Femur (tissue), 1 donor: ENCODE data around the gene FAM162B.
"Not testable (repeated sequence)": the region's sequence is repeated elsewhere in the genome, so short reads cannot be mapped to it uniquely, and the experiment has no call there.

Experiments used
- DNase-seq: peaks from one replicate; pipeline ENCODE4 v3.0.0-alpha.2; 2017

FAM162B gene

DNA sequence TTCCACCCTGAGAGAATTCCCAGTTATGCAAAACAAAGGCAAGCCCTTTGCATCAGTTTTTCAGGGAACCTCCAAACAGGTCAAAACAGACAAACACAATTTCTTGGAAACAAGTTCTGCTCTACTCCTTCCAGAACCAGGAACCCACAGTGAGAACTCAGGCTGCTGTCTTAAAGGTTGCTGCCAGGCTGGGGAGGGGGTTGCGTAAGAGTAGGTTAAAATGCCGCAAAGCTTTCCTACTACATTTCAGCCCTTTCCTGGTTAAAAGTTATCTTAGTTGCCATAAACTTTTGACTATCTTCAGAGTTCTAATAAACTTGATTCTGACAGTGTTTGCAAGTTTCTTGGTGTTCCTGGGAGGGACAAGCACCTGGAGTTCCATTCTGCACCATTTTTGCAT lies 50.8 kb downstream of the FAM162B start:
- no peak for DNase-seq

- no peak for DNase-seq
Measured at GRCh38 chr6:116714296-116714695, 51.2 kb downstream of the FAM162B start.

DNA sequence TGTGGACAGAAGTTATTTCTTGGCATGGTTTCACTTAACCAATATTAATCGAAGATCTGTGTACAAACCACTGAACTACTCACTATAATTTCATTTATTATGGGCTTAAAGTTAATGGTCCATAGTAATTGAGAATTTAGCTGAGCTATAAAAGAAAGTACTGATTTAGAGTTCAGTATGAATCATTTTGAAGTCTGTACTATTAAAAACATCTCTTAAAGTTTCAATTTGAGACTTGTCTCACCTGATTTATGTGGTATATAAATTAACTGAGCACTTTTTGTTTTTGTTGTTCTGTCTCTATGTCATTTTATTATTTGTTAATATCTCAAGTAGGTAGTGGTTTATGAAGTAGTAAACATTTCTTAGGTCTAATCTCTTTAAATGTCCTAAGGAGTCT lies 59.6 kb downstream of the FAM162B start:
- DNase-seq = no peak

DNA sequence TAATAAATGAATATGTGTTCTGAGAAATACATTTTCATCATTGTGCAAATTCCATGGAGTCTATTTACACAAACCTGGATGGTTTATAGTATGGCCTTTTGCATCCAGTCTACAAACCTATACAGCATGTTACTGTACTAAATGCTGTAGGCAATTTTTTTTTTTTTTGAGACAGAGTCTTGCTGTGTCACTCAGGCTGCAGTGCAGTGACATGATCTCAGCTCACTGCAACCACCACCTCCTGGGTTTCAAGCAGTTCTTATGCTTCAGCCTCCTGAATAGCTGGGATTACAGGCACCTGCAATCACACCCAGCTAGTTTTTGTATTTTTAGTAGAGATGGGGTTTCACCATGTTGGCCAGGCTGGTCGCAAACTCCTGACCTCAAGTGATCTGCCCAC lies 61.6 kb downstream of the FAM162B start:
- not testable (repeated sequence) for DNase-seq
